GM23248 (cell line): Measurements from ENCODE around the gene FGD5. TPM values are rescaled to one million over a fixed set of nuclear protein-coding genes. Genes with fewer than 3 reads are reported as not detected.

Experiments used
- DNase-seq: peaks from one replicate; pipeline ENCODE4 v3.0.0-alpha.2; 2015
- H2AFZ ChIP-seq: fragments of 200-600 bp; sonication (generic); 2 replicates; pipeline ENCODE4 v1.6.1; 2016; ENCODE audit warnings: antibody characterized with exemption
- H3F3A ChIP-seq: fragments of 200-600 bp; sonication (generic); 2 replicates; pipeline ENCODE4 v1.6.1; 2016; ENCODE audit warnings: mild to moderate bottlenecking, antibody characterized with exemption, mixed run types; ENCODE audit not compliant: insufficient read depth
- H3K27ac ChIP-seq: fragments of 200-600 bp; sonication (generic); 2 replicates; pipeline ENCODE4 v1.5.1; 2016; ENCODE audit warnings: mild to moderate bottlenecking
- H3K27me3 ChIP-seq: fragments of 200-600 bp; sonication (generic); replicated peaks from 2 replicates; pipeline ENCODE4 v1.6.1; 2016; ENCODE audit warnings: mild to moderate bottlenecking; ENCODE audit not compliant: insufficient read depth
- H3K36me3 ChIP-seq: fragments of 200-600 bp; sonication (generic); 2 replicates; pipeline ENCODE4 v1.6.1; 2016; ENCODE audit warnings: low read depth, mild to moderate bottlenecking
- H3K4me1 ChIP-seq: fragments of 200-600 bp; sonication (generic); 2 replicates; pipeline ENCODE4 v1.6.1; 2016; ENCODE audit warnings: mild to moderate bottlenecking; ENCODE audit not compliant: insufficient read depth
- H3K4me2 ChIP-seq: fragments of 200-600 bp; sonication (generic); one replicate; pipeline ENCODE4 v1.6.1; 2016; ENCODE audit warnings: mild to moderate bottlenecking; ENCODE audit not compliant: unreplicated experiment
- H3K4me3 ChIP-seq: fragments of 200-600 bp; sonication (generic); 2 replicates; pipeline ENCODE4 v1.5.1; 2016; ENCODE audit warnings: mild to moderate bottlenecking
- H3K79me2 ChIP-seq: fragments of 200-600 bp; sonication (generic); 2 replicates; pipeline ENCODE4 v1.6.1; 2016; ENCODE audit warnings: mild to moderate bottlenecking; ENCODE audit not compliant: insufficient read depth
- H3K9ac ChIP-seq: fragments of 200-600 bp; sonication (generic); 2 replicates; pipeline ENCODE4 v1.6.1; 2016; ENCODE audit warnings: mild to moderate bottlenecking
- H3K9me2 ChIP-seq: fragments of 200-600 bp; sonication (generic); 2 replicates; pipeline ENCODE4 v1.6.1; 2016; ENCODE audit warnings: mixed run types, mild to moderate bottlenecking, moderate library complexity; ENCODE audit not compliant: insufficient read depth
- H3K9me3 ChIP-seq: fragments of 200-600 bp; sonication (generic); one replicate; pipeline ENCODE4 v1.6.1; 2017; ENCODE audit warnings: low read depth
- H4K20me1 ChIP-seq: fragments of 200-600 bp; sonication (generic); 2 replicates; pipeline ENCODE4 v1.6.0; 2016; ENCODE audit not compliant: insufficient read depth
- EZH2 ChIP-seq: fragments of 200-600 bp; sonication (generic); IDR thresholded peaks from 2 replicates; pipeline ENCODE4 v1.6.1; 2018; ENCODE audit warnings: antibody characterized with exemption, mild to moderate bottlenecking; ENCODE audit not compliant: insufficient read depth, poor library complexity, severe bottlenecking
- EZH2phosphoT487 ChIP-seq: fragments of 200-600 bp; sonication (generic); IDR thresholded peaks from 2 replicates; pipeline ENCODE4 v1.6.1; 2018; ENCODE audit warnings: antibody characterized with exemption, moderate library complexity, mild to moderate bottlenecking, low read depth; ENCODE audit not compliant: insufficient read depth
- WGBS, 2 experiments: methylation state at CpG; one replicate each; pipeline ENCODE4 v1.1.6; 2015 to 2017; ENCODE audit warnings: low lambda C conversion rate in 2 of 2, low coverage in 1 of 2; ENCODE audit errors: missing lambda C conversion rate in 2 of 2; 5-methylcytosine and 5-hydroxymethylcytosine counted together
- in situ Hi-C: fragments of 300-500 bp; cut with MboI; formaldehyde crosslinking; loops from 2 replicates; pipeline ENCODE4 v1.15.0; 2020
- polyA plus RNA-seq: library from polyadenylated mRNA; unstranded; fragments of >200 nt; fragmentation: Nextera tagmentation; extraction: Ambion mirVana; gene quantifications from 2 replicates; pipeline ENCODE4 v1.2.1, GENCODE V29; 2016
- total RNA-seq: library from RNA; depleted of rRNA; stranded (reverse); fragments of >200 nt; shearing (Covaris generic); gene quantifications from 2 replicates; pipeline ENCODE4 v1.2.3, GENCODE V29; 2014

The FGD5 gene
- total and polyA plus RNA-seq, 2 experiments from 2014 or later, result not detected

DNA sequence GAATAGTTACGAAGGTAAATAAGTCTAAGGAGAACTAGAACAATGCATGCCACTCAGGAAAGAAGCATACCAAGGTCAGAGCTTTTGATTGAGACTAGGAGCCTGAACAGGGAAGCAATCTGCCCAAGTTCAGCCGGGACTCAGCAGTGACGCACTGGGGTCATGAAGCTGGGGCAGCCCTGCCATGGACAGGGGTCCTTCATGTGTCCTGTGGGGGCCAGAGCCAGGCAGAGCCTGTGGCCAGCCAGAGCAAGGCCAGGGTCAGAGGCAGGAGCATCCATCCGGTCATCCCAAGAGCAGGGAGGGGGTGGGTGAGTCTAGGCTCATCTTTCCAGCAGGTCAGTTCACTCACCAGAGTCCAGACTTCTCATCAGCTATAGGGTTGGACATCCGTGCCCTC, 47.9 kb downstream of the FGD5 start:
- Histone ChIP-seq H3K4me2 (no peak overlapping the region), H3F3A (no peaks in the 10 kb centered on the region), H3K9me3 (no peaks in the 10 kb centered on the region), H3K27ac (no peak overlapping the region), H3K36me3 (no peaks in the 10 kb centered on the region), H3K27me3 (no peaks in the 10 kb centered on the region; the same call in 1 of the 2 replicates), H2AFZ (no peak overlapping the region), H3K79me2 (no peaks in the 10 kb centered on the region), H3K4me3 (no peak overlapping the region), H3K9ac (no peak overlapping the region), H3K9me2 (no peaks in the 10 kb centered on the region), H3K4me1 (no peaks in the 10 kb centered on the region), H4K20me1 (no peaks in the 10 kb centered on the region)
- DNase-seq, result no peak
- 63 to 68% methylated on average over 5 of the region's 5 CpGs for WGBS, 2 experiments
- in situ Hi-C loops, result no loop called here
- TF ChIP-seq EZH2 (no peak), EZH2phosphoT487 (no peak)

DNA sequence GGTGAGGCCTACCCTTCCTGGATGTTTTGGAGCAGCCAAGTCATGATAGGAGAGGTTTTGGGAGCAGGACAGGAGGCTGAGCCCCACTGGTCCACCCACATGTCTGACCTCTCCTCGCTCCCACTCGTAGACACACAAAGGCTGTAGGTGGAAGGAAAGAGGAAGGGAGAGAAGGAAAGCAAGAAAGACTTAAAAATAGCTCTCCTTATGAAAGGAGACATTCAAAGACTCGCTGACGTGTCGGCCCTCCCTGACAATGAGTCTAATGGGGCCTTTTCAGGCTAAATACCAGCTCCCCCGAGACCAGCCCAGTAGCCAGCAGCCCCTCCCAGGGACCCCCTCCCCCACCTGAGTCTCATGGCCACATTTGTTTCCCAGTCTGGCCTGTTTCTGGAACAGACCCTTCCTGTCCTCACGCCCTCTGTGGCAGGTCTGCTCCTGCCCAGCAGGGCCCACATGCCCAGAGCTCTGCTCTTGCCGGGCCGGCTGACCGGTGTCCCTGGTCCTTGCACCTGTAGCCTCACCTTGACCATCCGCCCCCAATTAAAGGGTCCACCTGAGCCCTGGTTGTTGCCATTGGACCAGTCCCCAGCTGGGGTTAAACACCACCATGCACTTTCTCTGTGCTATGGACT, 49.3 kb downstream of the FGD5 start:
- H3K4me3 ChIP-seq, result no peak overlapping the region
- TF ChIP-seq EZH2 (no peak), EZH2phosphoT487 (no peak)
- no peak for DNase-seq
- no peaks in the 10 kb centered on the region for H3K9me2 ChIP-seq
- no peaks in the 10 kb centered on the region for H3K36me3 ChIP-seq
- H3K27ac ChIP-seq, result no peak overlapping the region
- H3K9ac ChIP-seq, result no peak overlapping the region
- no peak overlapping the region for H2AFZ ChIP-seq
- H3K9me3 ChIP-seq, result no peaks in the 10 kb centered on the region
- H3K4me1 ChIP-seq, result no peaks in the 10 kb centered on the region
- no peaks in the 10 kb centered on the region for H3F3A ChIP-seq
- in situ Hi-C loops, result no loop called here
- H3K79me2 ChIP-seq, result no peaks in the 10 kb centered on the region
- 74 to 79% methylated on average over 11 of the region's 11 CpGs for WGBS, 2 experiments
- no peaks in the 10 kb centered on the region for H4K20me1 ChIP-seq
- no peak overlapping the region for H3K4me2 ChIP-seq
- H3K27me3 ChIP-seq, result no peaks in the 10 kb centered on the region; the same call in 1 of the 2 replicates

DNA sequence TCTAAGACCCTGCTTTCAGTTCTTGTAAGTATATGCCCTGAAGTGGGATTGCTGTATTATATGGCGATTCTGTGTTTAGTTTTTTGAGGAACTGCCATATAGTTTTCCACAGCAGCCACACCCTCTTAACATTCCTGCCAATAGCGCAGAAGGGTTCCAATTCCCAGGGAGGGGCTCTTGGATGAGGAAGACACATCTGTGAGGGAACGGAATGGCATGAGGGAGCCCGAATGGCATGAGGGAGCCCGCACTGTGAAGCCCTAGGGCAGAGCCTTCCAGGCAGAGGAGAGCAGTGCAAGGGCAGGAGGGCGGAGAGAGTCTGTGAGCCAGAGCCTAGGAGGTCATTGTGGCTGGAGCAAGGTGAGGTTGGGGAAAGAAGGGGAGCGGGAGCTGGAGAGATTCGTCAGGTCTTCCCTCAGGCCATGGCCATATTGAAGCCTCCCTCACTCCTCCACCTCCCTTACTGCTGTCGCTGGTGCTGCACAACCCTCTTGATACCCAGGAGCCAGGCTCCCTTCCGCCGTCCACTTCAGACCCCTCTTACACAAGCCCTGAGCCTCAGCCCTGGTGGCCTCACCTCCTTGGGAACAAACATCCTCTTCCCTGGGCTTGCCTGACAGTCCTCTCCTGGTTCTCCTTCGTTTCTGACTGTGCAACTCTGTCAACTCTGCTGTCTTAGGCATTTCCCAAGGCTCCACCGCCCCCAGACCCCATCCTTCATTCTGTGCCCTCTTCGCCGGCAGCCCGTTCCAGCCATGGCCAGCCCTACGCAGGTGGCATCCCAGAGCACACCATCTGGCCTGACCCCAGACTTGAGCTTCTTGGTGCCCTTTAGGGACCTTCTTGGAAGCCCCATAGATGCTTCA, 51.4 kb downstream of the FGD5 start:
- no peaks in the 10 kb centered on the region for H3K9me3 ChIP-seq
- H3K4me3 ChIP-seq, result no peak overlapping the region
- no peaks in the 10 kb centered on the region for H3F3A ChIP-seq
- H3K79me2 ChIP-seq, result no peaks in the 10 kb centered on the region
- TF ChIP-seq EZH2phosphoT487 (no peak), EZH2 (no peak)
- no peak overlapping the region for H3K9ac ChIP-seq
- no peak overlapping the region for H2AFZ ChIP-seq
- no peaks in the 10 kb centered on the region for H3K4me1 ChIP-seq
- no peak overlapping the region for H3K27ac ChIP-seq
- H3K27me3 ChIP-seq, result no peaks in the 10 kb centered on the region; the same call in 1 of the 2 replicates
- no peaks in the 10 kb centered on the region for H3K9me2 ChIP-seq
- no peak for DNase-seq
- WGBS, 2 experiments, result 40 to 42% methylated on average over 16 to 17 of the region's 17 CpGs
- in situ Hi-C loops, result no loop called here
- no peaks in the 10 kb centered on the region for H4K20me1 ChIP-seq
- no peak overlapping the region for H3K4me2 ChIP-seq
- no peaks in the 10 kb centered on the region for H3K36me3 ChIP-seq

DNA sequence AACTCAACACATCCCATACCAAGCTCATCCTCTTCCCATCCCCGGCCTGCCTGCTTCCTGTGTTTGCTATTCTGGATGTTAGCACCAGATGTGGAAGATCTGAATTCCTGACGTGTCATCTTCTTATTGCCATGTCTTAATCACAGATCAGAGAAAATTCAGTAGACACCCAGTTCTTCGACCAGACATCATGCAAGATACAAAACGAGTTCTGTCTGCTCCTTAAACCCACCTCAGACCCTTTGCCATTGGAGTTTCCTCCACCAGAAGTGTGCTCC, 52.0 kb downstream of the FGD5 start:
- no peak for DNase-seq
- H3K79me2 ChIP-seq, result no peaks in the 10 kb centered on the region

More for the DNA sequence above, 52.0 kb downstream of the FGD5 start:
- no peaks in the 10 kb centered on the region for H3K9me2 ChIP-seq
- in situ Hi-C loops, result no loop called here
- H3F3A ChIP-seq, result no peaks in the 10 kb centered on the region
- no peak overlapping the region for H3K27ac ChIP-seq
- H3K36me3 ChIP-seq, result no peaks in the 10 kb centered on the region
- H3K4me2 ChIP-seq, result no peak overlapping the region
- no peaks in the 10 kb centered on the region for H3K9me3 ChIP-seq
- H3K27me3 ChIP-seq, result no peaks in the 10 kb centered on the region; the same call in 1 of the 2 replicates
- WGBS, 2 experiments, result 3 to 7% methylated on average over 4 of the region's 4 CpGs
- H4K20me1 ChIP-seq, result no peaks in the 10 kb centered on the region
- TF ChIP-seq EZH2phosphoT487, result no peak
- TF ChIP-seq EZH2, result no peak
- no peak overlapping the region for H2AFZ ChIP-seq
- H3K4me3 ChIP-seq, result no peak overlapping the region
- no peak overlapping the region for H3K9ac ChIP-seq
- no peaks in the 10 kb centered on the region for H3K4me1 ChIP-seq
